Left lung (tissue), 10 donors: ENCODE data around the gene VAV3. TPM values are rescaled to one million over a fixed set of nuclear protein-coding genes. Genes with fewer than 3 reads are reported as not detected.

Source experiments
- ATAC-seq: fragments of 200-7000 bp; cut with Tn5 transposase; one replicate; pipeline ENCODE4 v1.9.1; 2020; ENCODE audit warnings: moderate library complexity
- DNase-seq, 4 donors: peaks; one replicate each; pipeline ENCODE4 v3.0.0-alpha.2; 2013 to 2020
- H3K27ac ChIP-seq, 2 donors: fragments of 200-600 bp; sonication (generic) in 1 of 2; one replicate each; pipeline versions ENCODE4 v1.5.0 to v1.8.0; 2020 to 2021
- H3K27me3 ChIP-seq, 2 donors: fragments of 200-600 bp; sonication (generic) in 1 of 2; one replicate each; pipeline versions ENCODE4 v1.5.0 to v1.8.0; 2020 to 2021
- H3K36me3 ChIP-seq, 2 donors: fragments of 200-600 bp; sonication (generic) in 1 of 2; one replicate each; pipeline versions ENCODE4 v1.5.0 to v1.8.0; 2020 to 2021
- H3K4me1 ChIP-seq, 2 donors: fragments of 200-600 bp; one replicate each; pipeline ENCODE4 v1.8.0; 2021
- H3K4me3 ChIP-seq, 2 donors: fragments of 200-600 bp; sonication (generic) in 1 of 2; one replicate each; pipeline versions ENCODE4 v1.5.0 to v1.8.0; 2020 to 2021; ENCODE audit warnings: mild to moderate bottlenecking in 1 of 2
- H3K9me3 ChIP-seq, 2 donors: fragments of 200-600 bp; sonication (generic) in 1 of 2; one replicate each; pipeline versions ENCODE4 v1.5.0 to v1.8.0; 2020 to 2021
- intact Hi-C, 2 donors: fragments of 100-400 bp; cut with DNase I; formaldehyde crosslinking; loops; one replicate each; pipeline versions ENCODE4 v1.11.2 to v1.14.2; 2022
- polyA plus RNA-seq, 6 donors: library from polyadenylated mRNA; unstranded; fragments of 120-200 nt; gene quantifications; one replicate each; pipeline ENCODE4 v1.2.1, GENCODE V29; 2013; ENCODE audit not compliant: insufficient read length in 6 of 6
- total RNA-seq, 2 donors: library from RNA; stranded (reverse); fragmentation: NEBNext Ultra II Directional; extraction: Animal tissue kit (Norgen Biotek cat#: 25700); gene quantifications; one replicate each; pipeline ENCODE4 v1.2.1, GENCODE V29; 2021
- TF ChIP-seq, protein P1 (sequence below), 2 donors: fragments of 200-600 bp; sonication (generic) in 1 of 2; IDR thresholded peaks; one replicate each; pipeline versions ENCODE4 v1.5.0 to v1.8.0; 2021; ENCODE audit warnings: antibody characterized with exemption in 2 of 2
- donor health status: DM: no; HTN: yes; CAD: no.
- donor health status: DM: no; HTN: no; CAD: no.

Gene VAV3
- total and polyA plus RNA-seq, 8 donors: 5.3 to 14.5 (median 7.2) TPM

DNA sequence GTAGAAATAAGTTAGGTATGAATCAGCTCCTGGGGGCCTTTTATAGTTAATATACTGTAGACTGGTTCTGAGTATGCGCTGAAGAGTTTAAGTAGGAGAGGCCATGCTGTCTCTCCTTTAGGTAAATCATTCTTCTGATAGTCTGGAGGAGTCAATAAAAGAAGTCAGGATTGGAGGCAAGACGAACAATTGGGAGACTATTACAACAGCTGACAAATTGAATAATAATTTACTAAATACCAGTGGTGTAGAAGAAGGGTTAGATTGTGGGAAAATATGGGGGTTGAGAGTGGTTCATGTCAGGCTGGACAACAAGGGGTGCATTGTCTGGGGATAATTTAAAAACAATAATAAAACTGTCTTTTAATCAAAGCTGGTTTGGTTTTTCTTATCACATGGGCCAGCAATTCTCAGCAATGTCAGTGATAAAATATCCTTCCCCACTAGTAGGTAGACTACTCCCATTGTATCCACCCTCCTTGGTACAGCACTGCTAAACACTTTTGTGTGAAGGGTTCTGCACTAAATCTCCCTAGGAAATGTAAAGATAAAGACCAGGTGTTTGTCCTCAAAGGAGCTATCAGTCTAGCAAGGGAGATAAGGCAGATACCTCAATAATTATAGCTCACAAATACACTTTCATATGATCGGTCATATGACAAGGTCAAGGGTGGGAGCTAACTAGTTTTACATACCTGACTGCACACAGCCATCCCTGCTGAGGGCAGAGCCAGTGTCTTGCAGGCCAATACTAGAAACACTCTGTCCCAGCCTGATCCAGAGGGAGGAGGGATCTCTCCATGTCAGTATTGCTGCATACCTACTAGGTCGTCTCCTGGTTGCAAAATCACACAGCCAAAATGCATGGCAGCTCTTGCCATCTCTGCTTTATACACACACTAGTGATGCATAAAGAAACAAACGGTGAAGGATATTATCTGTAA lies 299.7 kb downstream of the VAV3 start:
- no peak overlapping the region for H3K4me3 ChIP-seq
- intact Hi-C loops: no loop called here
- ATAC-seq (no peak), DNase-seq (no peak)
- H3K27me3 ChIP-seq: no peaks in the 10 kb centered on the region
- H3K27ac ChIP-seq: no peak overlapping the region
- TF ChIP-seq, protein P1, sequence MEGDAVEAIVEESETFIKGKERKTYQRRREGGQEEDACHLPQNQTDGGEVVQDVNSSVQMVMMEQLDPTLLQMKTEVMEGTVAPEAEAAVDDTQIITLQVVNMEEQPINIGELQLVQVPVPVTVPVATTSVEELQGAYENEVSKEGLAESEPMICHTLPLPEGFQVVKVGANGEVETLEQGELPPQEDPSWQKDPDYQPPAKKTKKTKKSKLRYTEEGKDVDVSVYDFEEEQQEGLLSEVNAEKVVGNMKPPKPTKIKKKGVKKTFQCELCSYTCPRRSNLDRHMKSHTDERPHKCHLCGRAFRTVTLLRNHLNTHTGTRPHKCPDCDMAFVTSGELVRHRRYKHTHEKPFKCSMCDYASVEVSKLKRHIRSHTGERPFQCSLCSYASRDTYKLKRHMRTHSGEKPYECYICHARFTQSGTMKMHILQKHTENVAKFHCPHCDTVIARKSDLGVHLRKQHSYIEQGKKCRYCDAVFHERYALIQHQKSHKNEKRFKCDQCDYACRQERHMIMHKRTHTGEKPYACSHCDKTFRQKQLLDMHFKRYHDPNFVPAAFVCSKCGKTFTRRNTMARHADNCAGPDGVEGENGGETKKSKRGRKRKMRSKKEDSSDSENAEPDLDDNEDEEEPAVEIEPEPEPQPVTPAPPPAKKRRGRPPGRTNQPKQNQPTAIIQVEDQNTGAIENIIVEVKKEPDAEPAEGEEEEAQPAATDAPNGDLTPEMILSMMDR (IDR thresholded peaks at IDR 0.05): no peak
- no peaks in the 10 kb centered on the region for H3K36me3 ChIP-seq
- H3K9me3 ChIP-seq: no peaks in the 10 kb centered on the region
- H3K4me1 ChIP-seq: peaks cover 0 to 1% of the 10 kb centered on the region in 2 donors

GRCh38 chr1:107662971-107663370 lies 302.0 kb downstream of the VAV3 start:
- ATAC-seq (no peak), DNase-seq (no peak)
- no peaks in the 10 kb centered on the region for H3K9me3 ChIP-seq
- H3K4me3 ChIP-seq: no peak overlapping the region
- TF ChIP-seq, protein P1 (IDR thresholded peaks at IDR 0.05): no peak
- H3K4me1 ChIP-seq: no peaks in the 10 kb centered on the region
- intact Hi-C loops: no loop called here
- no peak overlapping the region for H3K27ac ChIP-seq
- H3K27me3 ChIP-seq: no peaks in the 10 kb centered on the region
- no peaks in the 10 kb centered on the region for H3K36me3 ChIP-seq

- TF ChIP-seq, protein P1 (IDR thresholded peaks at IDR 0.05): no peak
- DNase-seq (no peak), ATAC-seq (no peak)
- Histone ChIP-seq H3K27ac (no peak overlapping the region), H3K36me3 (no peaks in the 10 kb centered on the region), H3K4me1 (no peaks in the 10 kb centered on the region), H3K9me3 (no peaks in the 10 kb centered on the region), H3K4me3 (no peak overlapping the region), H3K27me3 (no peaks in the 10 kb centered on the region)
- intact Hi-C loops: no loop called here
Measured at GRCh38 chr1:107661158-107661557, 303.8 kb downstream of the VAV3 start.

DNA sequence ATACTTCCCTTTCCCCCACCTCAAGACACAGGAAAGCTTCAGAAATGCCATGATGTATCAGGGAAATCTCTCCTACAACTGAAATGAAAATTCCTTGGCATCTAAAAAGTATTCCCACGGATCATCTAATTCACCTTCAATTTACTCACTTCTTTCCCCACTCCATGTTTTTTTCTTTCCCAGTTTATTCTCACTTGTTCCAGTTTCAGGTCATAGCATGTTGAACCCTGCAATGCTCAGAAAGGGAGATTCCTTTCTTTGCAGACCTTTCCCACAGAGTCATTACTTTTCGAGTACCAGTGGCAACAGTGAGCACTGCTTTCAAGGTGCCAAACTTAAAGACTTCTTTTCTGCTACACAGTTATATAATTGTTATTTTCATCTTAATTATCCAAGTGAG lies 305.0 kb downstream of the VAV3 start:
- no peak overlapping the region for H3K4me3 ChIP-seq
- no peak for ATAC-seq
- intact Hi-C loops: no loop called here
- TF ChIP-seq, protein P1 (IDR thresholded peaks at IDR 0.05): no peak
- no peak overlapping the region for H3K27ac ChIP-seq
- no peaks in the 10 kb centered on the region for H3K9me3 ChIP-seq
- no peaks in the 10 kb centered on the region for H3K27me3 ChIP-seq
- no peak for DNase-seq
- H3K4me1 ChIP-seq: no peaks in the 10 kb centered on the region
- H3K36me3 ChIP-seq: no peaks in the 10 kb centered on the region

DNA sequence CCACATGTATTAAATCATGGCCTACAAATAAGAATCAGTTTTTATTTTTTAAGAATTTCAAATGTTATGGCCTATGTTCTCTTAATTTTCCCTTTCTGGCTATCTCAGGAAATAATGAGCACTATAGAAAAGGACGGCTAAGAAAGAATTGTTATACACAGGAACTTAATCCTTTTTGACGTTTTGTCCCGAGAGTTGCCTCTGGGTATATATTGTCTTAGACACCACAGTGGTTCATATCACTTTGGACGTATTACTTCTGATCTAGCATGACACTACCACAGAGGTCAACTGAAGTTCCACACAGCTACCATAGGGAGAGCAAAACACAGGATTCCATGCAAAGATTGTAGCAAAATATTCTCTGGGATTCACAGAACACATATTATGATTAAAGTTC lies 307.6 kb downstream of the VAV3 start:
- Histone ChIP-seq H3K27ac (no peak overlapping the region), H3K4me3 (no peak overlapping the region), H3K36me3 (no peaks in the 10 kb centered on the region), H3K27me3 (no peaks in the 10 kb centered on the region), H3K4me1 (no peaks in the 10 kb centered on the region), H3K9me3 (no peaks in the 10 kb centered on the region)
- TF ChIP-seq, protein P1 (IDR thresholded peaks at IDR 0.05): no peak
- intact Hi-C loops: no loop called here
- no peak for ATAC-seq
- no peak for DNase-seq
